ENCODE results near the gene CEMIP. TPM values are rescaled to one million over a fixed set of nuclear protein-coding genes. Genes with fewer than 3 reads are reported as not detected.

CEMIP gene
- total RNA-seq, 2 experiments from 2014 or later: not detected

DNA sequence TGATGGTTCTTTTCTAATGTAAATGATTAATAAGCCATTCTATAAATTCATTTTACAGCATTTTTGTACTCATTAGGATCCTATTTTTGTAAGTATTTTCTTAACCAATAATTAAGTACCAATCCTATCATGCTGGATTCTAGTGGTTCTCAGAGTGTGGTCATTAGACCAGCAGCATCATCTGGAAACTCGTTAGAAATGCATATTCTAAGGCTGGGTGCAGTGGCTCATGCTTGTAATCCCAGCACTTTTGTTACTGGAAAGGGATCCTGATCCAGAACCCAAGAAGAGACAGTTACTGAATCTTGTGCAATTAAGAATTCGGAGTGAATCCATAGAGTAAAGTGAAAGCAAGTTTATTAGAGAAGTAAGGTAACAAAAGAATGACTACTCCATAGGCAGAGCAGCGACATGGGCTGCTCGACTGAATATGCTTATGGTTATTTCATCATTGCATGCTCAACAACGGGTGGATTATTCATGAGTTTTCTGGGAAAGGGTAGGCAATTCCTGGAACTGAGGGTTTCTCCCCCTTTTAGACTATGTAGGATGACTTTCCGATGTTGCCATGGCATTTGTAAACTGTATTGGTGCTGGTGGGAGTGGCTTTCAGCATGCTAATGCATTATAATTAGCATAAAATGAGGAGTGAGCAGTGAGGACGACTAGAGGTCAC is 9.9 kb upstream of the CEMIP start:
- TF ChIP-seq, protein P1, sequence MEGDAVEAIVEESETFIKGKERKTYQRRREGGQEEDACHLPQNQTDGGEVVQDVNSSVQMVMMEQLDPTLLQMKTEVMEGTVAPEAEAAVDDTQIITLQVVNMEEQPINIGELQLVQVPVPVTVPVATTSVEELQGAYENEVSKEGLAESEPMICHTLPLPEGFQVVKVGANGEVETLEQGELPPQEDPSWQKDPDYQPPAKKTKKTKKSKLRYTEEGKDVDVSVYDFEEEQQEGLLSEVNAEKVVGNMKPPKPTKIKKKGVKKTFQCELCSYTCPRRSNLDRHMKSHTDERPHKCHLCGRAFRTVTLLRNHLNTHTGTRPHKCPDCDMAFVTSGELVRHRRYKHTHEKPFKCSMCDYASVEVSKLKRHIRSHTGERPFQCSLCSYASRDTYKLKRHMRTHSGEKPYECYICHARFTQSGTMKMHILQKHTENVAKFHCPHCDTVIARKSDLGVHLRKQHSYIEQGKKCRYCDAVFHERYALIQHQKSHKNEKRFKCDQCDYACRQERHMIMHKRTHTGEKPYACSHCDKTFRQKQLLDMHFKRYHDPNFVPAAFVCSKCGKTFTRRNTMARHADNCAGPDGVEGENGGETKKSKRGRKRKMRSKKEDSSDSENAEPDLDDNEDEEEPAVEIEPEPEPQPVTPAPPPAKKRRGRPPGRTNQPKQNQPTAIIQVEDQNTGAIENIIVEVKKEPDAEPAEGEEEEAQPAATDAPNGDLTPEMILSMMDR (IDR thresholded peaks at IDR 0.05): no peak
- H3K4me3 ChIP-seq (ENCODE audit: low read length): no peak overlapping the region
- POLR2A ChIA-PET: no interaction called here
- no peaks in the 10 kb centered on the region for H3K36me3 Mint-ChIP-seq (ENCODE audit: low read depth)
- H3K4me1 ChIP-seq (ENCODE audit: insufficient read depth, low read length): no peaks in the 10 kb centered on the region
- ATAC-seq (ENCODE audit: poor library complexity): no peak
- H3K36me3 ChIP-seq (ENCODE audit: insufficient read depth, low read length): no peaks in the 10 kb centered on the region
- CTCF ChIA-PET: no interaction called here
- H3K27me3 Mint-ChIP-seq: peaks cover 19% of the 10 kb centered on the region
- H3K27ac Mint-ChIP-seq: no peak overlapping the region
- no peaks in the 10 kb centered on the region for H3K9me3 Mint-ChIP-seq
- DNase-seq: no peak
- no peaks in the 10 kb centered on the region for H3K9me3 ChIP-seq (ENCODE audit: control insufficient read depth in 1 of 2, insufficient read depth in 1 of 2, low read length in 2 of 2)
- H3K27me3 ChIP-seq (ENCODE audit: control insufficient read depth in 1 of 2, insufficient read depth in 2 of 2, low read length in 2 of 2): no peaks in the 10 kb centered on the region
- no peak overlapping the region for H3K4me3 Mint-ChIP-seq
- no peaks in the 10 kb centered on the region for H3K4me1 Mint-ChIP-seq (ENCODE audit: low read depth)
- H3K27ac ChIP-seq (ENCODE audit: low read depth in 1 of 2, low read length in 2 of 2): no peak overlapping the region
- intact Hi-C loops (cut with DNase I, micrococcal nuclease): no loop called here

DNA sequence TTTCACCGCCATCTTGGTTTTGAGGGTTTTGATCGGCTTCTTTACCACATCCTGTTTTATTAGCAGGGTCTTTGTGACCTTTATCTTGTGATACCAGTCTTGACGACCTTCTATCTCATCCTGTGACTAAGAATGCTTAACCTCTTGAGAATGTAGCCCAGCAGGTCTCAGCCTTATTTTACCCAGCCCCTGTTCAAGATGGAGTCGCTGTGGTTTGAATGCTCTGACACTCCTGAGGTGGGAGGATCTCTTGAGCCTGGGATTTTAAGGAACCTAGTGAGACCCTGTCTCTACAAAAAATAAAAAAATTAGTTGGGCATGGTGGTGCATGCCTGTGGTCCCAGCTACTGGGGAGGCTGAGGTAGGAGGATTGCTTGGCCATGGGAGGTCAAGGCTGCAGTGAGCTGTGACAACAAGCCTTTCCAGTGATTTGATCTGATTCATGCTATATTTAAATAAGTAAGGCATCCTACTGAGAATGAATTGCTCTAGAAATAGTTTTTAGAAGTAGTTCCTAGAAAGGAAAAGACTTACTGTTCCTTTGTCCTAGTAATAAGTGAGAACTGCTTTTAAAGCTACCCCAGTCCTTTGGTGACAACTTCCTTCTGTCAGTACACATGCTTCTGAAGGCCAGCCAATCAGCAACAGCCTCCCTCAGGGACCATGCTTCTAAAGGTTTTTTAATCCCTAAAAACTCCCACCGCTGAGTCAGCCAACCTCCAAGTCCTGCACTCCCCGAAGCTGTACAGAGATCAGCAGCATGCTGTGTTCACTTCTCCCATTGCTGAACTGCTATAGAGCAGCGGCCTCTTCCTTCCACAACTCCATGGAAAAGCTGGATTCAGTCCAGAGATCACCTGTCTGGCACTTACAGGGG is 9.1 kb upstream of the CEMIP start:
- intact Hi-C loops (cut with DNase I, micrococcal nuclease): no loop called here
- no peaks in the 10 kb centered on the region for H3K4me1 Mint-ChIP-seq (ENCODE audit: low read depth)
- ChIA-PET CTCF (no interaction called here), POLR2A (no interaction called here)
- DNase-seq (no peak), ATAC-seq (ENCODE audit: poor library complexity) (no peak)
- H3K36me3 ChIP-seq (ENCODE audit: insufficient read depth, low read length): no peaks in the 10 kb centered on the region
- TF ChIP-seq, protein P1 (IDR thresholded peaks at IDR 0.05): no peak
- no peak overlapping the region for H3K27ac ChIP-seq (ENCODE audit: low read depth in 1 of 2, low read length in 2 of 2)
- no peak overlapping the region for H3K4me3 Mint-ChIP-seq
- H3K27me3 Mint-ChIP-seq: peaks cover 19% of the 10 kb centered on the region
- H3K4me3 ChIP-seq (ENCODE audit: low read length): no peak overlapping the region
- no peaks in the 10 kb centered on the region for H3K4me1 ChIP-seq (ENCODE audit: insufficient read depth, low read length)
- no peak overlapping the region for H3K27ac Mint-ChIP-seq
- no peaks in the 10 kb centered on the region for H3K36me3 Mint-ChIP-seq (ENCODE audit: low read depth)
- no peaks in the 10 kb centered on the region for H3K9me3 ChIP-seq (ENCODE audit: control insufficient read depth in 1 of 2, insufficient read depth in 1 of 2, low read length in 2 of 2)
- H3K9me3 Mint-ChIP-seq: no peaks in the 10 kb centered on the region
- no peaks in the 10 kb centered on the region for H3K27me3 ChIP-seq (ENCODE audit: control insufficient read depth in 1 of 2, insufficient read depth in 2 of 2, low read length in 2 of 2)

DNA sequence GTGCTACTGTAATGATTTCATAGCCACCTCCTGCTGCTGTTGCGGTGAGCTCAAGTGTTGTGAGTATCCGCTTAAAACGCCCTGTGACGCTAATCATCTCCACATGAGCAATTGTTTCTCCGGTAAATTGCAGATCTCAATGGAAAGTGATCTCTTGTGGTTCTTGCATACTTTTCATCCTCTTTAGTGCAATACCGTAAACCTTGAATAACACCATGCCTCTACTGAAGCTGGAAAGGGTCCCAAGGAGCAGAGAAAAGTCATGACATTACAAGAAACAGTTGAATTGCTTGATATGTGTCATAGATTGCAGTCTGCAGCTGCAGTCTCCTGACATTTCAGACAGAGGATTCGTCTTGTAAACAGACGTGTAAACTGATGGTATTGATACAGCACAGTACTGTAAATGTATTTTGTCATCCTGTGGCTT is 6.0 kb upstream of the CEMIP start:
- H3K4me1 ChIP-seq (ENCODE audit: insufficient read depth, low read length): no peaks in the 10 kb centered on the region
- H3K4me3 ChIP-seq (ENCODE audit: low read length): no peak overlapping the region
- intact Hi-C loops (cut with DNase I, micrococcal nuclease): no loop called here
- DNase-seq (no peak), ATAC-seq (ENCODE audit: poor library complexity) (no peak)
- TF ChIP-seq, protein P1 (IDR thresholded peaks at IDR 0.05): no peak
- H3K9me3 Mint-ChIP-seq: no peaks in the 10 kb centered on the region
- H3K4me1 Mint-ChIP-seq (ENCODE audit: low read depth): no peaks in the 10 kb centered on the region
- no peaks in the 10 kb centered on the region for H3K36me3 ChIP-seq (ENCODE audit: insufficient read depth, low read length)
- H3K9me3 ChIP-seq (ENCODE audit: control insufficient read depth in 1 of 2, insufficient read depth in 1 of 2, low read length in 2 of 2): no peaks in the 10 kb centered on the region
- ChIA-PET POLR2A (no interaction called here), CTCF (no interaction called here)
- H3K27ac ChIP-seq (ENCODE audit: low read depth in 1 of 2, low read length in 2 of 2): no peak overlapping the region
- H3K36me3 Mint-ChIP-seq (ENCODE audit: low read depth): no peaks in the 10 kb centered on the region
- H3K4me3 Mint-ChIP-seq: no peak overlapping the region
- H3K27me3 Mint-ChIP-seq: peaks cover 38% of the 10 kb centered on the region
- H3K27me3 ChIP-seq (ENCODE audit: control insufficient read depth in 1 of 2, insufficient read depth in 2 of 2, low read length in 2 of 2): peaks cover 9 to 14% of the 10 kb centered on the region in 2 experiments
- no peak overlapping the region for H3K27ac Mint-ChIP-seq
